Stimulated activated memory B cell treated with anti-CD40 and anti-IgM and Interleukin-4, amounts not matched to agents 10 μg/mL and 1 μg/mL and 100 μg/mL, for 72 hours (primary cell): ENCODE data around the gene AGFG1.
"Not testable (repeated sequence)": the region's sequence is repeated elsewhere in the genome, so short reads cannot be mapped to it uniquely, and the experiment has no call there.

ENCODE experiments used
- ATAC-seq: fragments of 150-1000 bp; cut with Tn5 transposase; 2 replicates; pipeline ENCODE4 v1.10.0; 2021
- H3K27ac Mint-ChIP-seq: one replicate; pipeline ENCODE4 v1.8.0; 2022; ENCODE audit warnings: mild to moderate bottlenecking, mixed read lengths
- H3K27me3 Mint-ChIP-seq: one replicate; pipeline ENCODE4 v1.8.0; 2022; ENCODE audit warnings: mixed read lengths
- H3K36me3 Mint-ChIP-seq: one replicate; pipeline ENCODE4 v1.8.0; 2022; ENCODE audit warnings: mixed read lengths
- H3K4me1 Mint-ChIP-seq: one replicate; pipeline ENCODE4 v1.8.0; 2022; ENCODE audit warnings: mixed read lengths
- H3K4me3 Mint-ChIP-seq: one replicate; pipeline ENCODE4 v1.8.0; 2022; ENCODE audit warnings: mild to moderate bottlenecking, moderate library complexity, mixed read lengths
- H3K9me3 Mint-ChIP-seq: one replicate; pipeline ENCODE4 v1.8.0; 2022; ENCODE audit warnings: mixed read lengths

AGFG1 gene

DNA sequence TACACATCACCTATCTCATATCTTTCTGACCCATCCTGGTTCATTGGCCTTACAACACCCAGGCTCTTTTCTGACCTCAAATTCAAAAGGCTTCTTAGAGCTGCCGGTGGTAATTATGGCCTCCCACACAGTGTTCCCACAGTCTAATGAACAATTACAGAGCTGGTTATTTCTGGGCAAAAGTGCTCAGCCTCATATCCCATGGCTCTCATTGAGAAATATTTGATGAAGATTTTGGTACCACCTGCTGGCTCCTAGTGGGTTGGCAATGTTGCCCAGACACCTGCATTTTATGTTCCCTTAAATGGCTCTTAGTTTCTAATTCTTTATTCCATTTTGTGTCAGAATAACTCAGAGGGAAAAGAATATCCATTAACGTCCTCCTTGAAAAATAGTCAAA lies 106.7 kb downstream of the AGFG1 start:
- no peak overlapping the region for H3K4me3 Mint-ChIP-seq
- peaks cover 17% of the 10 kb centered on the region for H3K36me3 Mint-ChIP-seq
- H3K9me3 Mint-ChIP-seq, result peaks cover 12% of the 10 kb centered on the region
- H3K27ac Mint-ChIP-seq, result no peak overlapping the region
- ATAC-seq, result no peak
- no peaks in the 10 kb centered on the region for H3K4me1 Mint-ChIP-seq
- H3K27me3 Mint-ChIP-seq, result peaks cover 37% of the 10 kb centered on the region

DNA sequence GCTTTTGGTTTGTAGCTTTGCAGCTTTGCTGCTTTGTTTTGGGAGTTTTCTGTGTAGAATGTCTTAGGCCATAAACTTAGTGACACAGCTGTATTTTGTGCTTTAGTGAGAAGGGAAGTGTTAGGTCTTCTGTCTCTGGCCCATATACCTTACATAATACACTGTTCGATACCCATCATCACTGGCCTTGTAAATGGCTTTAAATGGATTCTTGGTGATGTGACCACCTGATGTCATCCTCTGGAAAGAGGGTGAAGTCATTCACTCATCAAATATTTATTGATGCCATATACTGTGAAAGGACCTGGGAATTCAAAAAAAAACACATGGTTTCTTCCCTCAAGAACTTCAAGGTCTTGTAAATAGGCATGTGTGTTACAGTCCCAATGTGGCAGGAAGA lies 107.8 kb downstream of the AGFG1 start:
- Mint-ChIP-seq H3K4me3 (no peak overlapping the region), H3K27me3 (peaks cover 48% of the 10 kb centered on the region), H3K36me3 (peaks cover 17% of the 10 kb centered on the region), H3K4me1 (no peaks in the 10 kb centered on the region), H3K9me3 (peaks cover 18% of the 10 kb centered on the region), H3K27ac (no peak overlapping the region)
- no peak for ATAC-seq

DNA sequence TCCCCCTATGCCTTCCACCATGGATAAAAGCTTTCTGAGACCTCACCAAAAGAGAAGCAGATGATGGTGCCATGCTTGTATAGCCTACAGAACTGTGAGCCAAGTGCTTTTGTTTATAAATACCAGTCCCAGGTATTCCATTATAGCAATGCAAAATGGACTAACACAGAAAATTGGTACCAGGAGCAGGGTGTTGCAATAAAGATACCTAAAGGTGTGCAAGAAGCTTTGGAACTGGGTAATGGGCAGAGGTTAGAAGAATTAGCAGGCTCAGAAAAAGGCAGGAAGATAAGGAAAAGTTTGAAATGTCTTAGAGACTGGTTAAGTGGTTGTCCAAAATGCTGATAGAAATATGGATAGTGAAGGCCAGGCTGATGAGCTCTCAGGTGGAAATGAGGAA lies 110.4 kb downstream of the AGFG1 start:
- H3K27ac Mint-ChIP-seq, result no peak overlapping the region

DNA sequence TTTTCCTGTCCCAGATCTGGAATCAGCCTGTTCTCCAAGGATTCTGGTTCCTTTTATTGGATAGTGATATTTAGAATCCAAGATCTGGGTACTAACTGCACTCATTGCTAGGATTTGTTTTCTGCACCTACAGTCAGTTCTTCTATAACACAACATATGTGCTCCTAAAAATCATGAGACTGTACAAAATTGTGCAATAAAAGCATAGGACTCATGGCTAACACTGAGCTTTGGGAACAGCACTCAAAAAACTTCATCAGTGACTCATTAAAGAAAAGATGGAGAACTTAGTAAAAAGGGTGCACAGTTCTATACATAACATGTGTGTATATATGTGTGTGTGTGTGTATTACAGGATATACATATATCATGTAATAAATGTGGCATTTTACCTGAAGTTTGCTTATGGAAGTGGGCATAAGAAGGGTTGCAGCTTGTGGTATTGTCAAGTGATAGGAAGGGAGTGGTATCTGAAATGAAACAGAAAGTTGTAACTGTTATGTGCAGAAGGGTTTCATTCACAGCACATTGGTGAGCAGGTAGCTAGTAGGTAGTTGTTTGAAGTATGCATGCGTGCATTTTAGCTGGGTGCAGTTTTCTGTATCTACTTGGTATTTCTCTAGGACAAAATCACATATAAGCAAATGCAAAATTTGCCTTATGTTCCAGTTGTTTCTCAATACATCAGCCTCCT lies 120.9 kb downstream of the AGFG1 start:
- H3K9me3 Mint-ChIP-seq, result peaks cover 3% of the 10 kb centered on the region
- no peak overlapping the region for H3K4me3 Mint-ChIP-seq
- no peaks in the 10 kb centered on the region for H3K36me3 Mint-ChIP-seq
- no peak overlapping the region for H3K27ac Mint-ChIP-seq
- ATAC-seq, result no peak
- peaks cover 63% of the 10 kb centered on the region for H3K27me3 Mint-ChIP-seq
- no peaks in the 10 kb centered on the region for H3K4me1 Mint-ChIP-seq

More for the DNA sequence above, 110.4 kb downstream of the AGFG1 start:
- no peaks in the 10 kb centered on the region for H3K4me1 Mint-ChIP-seq
- peaks cover 17% of the 10 kb centered on the region for H3K36me3 Mint-ChIP-seq
- H3K9me3 Mint-ChIP-seq, result peaks cover 18% of the 10 kb centered on the region
- no peak for ATAC-seq
- H3K4me3 Mint-ChIP-seq, result no peak overlapping the region
- H3K27me3 Mint-ChIP-seq, result peaks cover 41% of the 10 kb centered on the region

DNA sequence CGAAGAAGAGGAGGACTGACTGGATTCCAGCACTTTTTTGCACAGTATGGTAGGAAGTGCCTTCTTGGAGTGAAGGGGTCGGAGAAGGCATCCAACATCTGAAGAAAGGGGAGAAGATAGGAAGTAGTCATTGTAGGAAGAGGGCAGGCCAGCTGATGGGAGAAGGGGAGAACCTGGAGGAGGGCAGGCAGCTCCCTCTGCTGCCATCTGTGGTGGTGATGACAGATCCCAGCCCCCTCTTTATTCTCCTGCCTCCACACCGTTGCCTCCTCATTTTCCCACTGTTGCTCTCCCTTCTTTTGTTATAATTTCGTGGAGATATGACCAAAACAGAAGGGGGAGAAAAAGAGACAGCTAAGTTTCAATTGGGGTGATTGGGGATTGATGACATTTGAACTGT lies 123.8 kb downstream of the AGFG1 start:
- no peak for ATAC-seq
- Mint-ChIP-seq H3K36me3 (no peaks in the 10 kb centered on the region), H3K27ac (no peak overlapping the region), H3K4me3 (no peak overlapping the region), H3K9me3 (no peaks in the 10 kb centered on the region), H3K27me3 (peaks cover 65% of the 10 kb centered on the region), H3K4me1 (no peaks in the 10 kb centered on the region)

DNA sequence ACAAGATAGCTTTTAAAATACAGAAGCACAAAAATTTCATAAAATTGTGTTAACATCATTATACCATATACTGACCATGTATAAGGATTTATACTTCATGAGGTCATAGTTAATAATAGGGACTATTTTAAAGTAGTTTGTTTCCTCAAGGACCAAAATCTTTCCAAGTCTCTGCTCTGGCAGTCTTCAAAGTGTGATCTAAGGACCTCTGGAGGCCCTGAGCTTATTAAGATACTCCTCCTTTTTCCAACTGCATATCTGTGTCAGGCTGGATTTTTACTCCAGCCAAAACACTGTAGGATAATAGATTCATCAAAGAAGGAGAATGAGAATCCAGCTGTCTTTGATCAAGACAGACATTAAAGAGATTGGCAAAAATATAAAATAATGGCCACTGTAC lies 125.1 kb downstream of the AGFG1 start:
- no peaks in the 10 kb centered on the region for H3K9me3 Mint-ChIP-seq
- H3K4me3 Mint-ChIP-seq, result no peak overlapping the region
- no peak for ATAC-seq
- peaks cover 66% of the 10 kb centered on the region for H3K27me3 Mint-ChIP-seq
- H3K36me3 Mint-ChIP-seq, result no peaks in the 10 kb centered on the region
- H3K27ac Mint-ChIP-seq, result no peak overlapping the region
- H3K4me1 Mint-ChIP-seq, result no peaks in the 10 kb centered on the region

DNA sequence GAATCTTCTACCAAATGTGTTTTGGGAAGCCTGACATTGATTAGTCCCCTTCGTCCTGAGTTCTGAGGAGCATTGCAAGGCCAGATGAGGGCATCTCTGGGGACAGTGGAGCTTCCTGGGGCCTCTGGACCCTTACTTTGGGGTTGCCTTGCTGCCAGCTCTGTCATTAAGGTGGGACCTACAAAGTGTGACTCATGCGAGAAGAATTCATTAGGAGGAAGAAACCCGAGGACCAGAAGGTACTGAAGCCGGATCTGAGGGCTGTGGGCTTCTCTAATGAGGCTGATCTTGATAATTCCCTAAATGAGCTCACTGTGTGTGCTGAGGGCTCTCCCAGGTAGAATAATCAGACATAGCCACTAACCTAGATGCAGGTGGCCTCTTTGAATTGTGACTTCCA lies 126.0 kb downstream of the AGFG1 start:
- H3K36me3 Mint-ChIP-seq, result no peaks in the 10 kb centered on the region

DNA sequence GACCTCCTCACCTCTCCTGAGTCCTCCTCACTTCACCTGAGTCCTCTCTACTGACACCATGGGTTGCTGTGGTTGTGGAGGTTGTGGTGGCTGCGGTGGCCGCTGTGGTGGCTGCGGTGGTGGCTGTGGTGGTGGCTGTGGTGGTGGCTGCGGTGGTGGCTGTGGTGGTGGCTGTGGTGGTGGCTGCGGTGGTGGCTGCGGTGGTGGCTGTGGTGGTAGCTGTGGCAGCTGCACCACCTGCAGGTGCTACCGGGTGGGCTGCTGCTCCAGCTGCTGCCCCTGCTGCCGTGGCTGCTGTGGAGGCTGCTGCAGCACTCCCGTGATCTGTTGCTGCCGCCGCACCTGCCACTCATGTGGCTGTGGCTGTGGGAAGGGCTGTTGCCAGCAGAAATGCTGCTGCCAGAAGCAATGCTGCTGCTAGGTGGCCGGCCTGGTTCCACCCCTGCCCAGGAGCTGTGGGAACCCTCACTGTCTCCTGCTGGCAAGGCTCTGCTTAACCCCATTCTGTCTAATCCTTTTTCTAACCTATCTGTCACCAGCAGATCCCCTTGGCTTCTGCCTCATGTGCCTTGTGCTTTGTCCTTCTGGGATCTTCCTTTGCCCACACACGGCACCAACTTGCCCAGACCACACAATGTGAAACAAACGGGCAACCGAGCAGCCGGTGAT lies 127.0 kb downstream of the AGFG1 start, which contains the start of gene SCYGR2:
Gene SCYGR2 (plus strand): TSS at position 59 of the 669 bp plus-strand sequence. CDS start 0 bp downstream, at position 59.
- H3K4me3 Mint-ChIP-seq, H3K9me3 Mint-ChIP-seq, H3K36me3 Mint-ChIP-seq, H3K27ac Mint-ChIP-seq, H3K4me1 Mint-ChIP-seq, ATAC-seq: not testable (repeated sequence)
- H3K27me3 Mint-ChIP-seq, result peaks cover 68% of the 10 kb centered on the region

More for the DNA sequence above, 126.0 kb downstream of the AGFG1 start:
- ATAC-seq, result no peak
- Mint-ChIP-seq H3K4me3 (no peak overlapping the region), H3K4me1 (no peaks in the 10 kb centered on the region), H3K27ac (no peak overlapping the region), H3K9me3 (no peaks in the 10 kb centered on the region), H3K27me3 (peaks cover 69% of the 10 kb centered on the region)

DNA sequence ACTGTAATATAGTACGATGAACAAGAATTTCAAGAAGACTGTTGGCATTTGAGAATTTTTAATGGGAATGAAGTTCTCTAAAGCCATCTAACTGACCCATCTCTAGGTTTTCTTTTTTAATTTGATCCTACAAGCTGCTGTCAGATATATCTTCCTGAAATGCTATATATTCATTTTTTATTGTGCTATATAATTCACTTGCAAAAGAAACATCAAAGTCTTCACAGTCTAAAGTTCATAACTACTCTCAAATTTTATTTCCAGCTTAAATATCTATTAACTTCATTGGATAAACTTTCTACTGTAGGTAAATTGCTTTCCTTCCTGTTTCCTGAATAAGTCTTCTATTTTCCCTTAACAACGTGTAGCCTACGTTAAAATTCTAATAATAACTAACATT lies 130.4 kb downstream of the AGFG1 start:
- Mint-ChIP-seq H3K27ac (no peak overlapping the region), H3K9me3 (no peaks in the 10 kb centered on the region), H3K36me3 (no peaks in the 10 kb centered on the region), H3K4me1 (no peaks in the 10 kb centered on the region), H3K27me3 (peaks cover 59% of the 10 kb centered on the region), H3K4me3 (no peak overlapping the region)
- ATAC-seq, result no peak

DNA sequence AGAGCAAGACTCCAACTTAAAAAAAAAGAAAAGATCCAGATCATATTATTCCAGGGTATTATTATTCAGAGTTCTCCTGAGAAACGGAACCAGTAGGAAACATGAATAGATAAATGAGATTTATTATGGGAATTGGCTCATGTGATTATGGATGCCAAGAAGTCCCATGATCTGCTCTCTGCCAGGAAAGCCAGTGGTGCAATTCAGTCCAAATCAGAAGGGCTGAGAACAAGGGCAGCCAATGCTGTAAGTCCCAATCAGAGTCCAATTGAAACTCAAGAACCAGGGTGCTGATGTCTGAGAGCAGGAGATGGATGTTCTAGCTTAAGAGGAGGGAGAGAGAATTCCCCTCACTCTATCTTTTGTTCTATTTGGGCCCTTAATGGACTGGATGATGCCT lies 134.5 kb downstream of the AGFG1 start:
- no peaks in the 10 kb centered on the region for H3K9me3 Mint-ChIP-seq
- H3K36me3 Mint-ChIP-seq, result no peaks in the 10 kb centered on the region
- no peak overlapping the region for H3K4me3 Mint-ChIP-seq
- H3K27me3 Mint-ChIP-seq, result peaks cover 43% of the 10 kb centered on the region
- peaks cover 20% of the 10 kb centered on the region for H3K4me1 Mint-ChIP-seq
- no peak for ATAC-seq
- H3K27ac Mint-ChIP-seq, result no peak overlapping the region

DNA sequence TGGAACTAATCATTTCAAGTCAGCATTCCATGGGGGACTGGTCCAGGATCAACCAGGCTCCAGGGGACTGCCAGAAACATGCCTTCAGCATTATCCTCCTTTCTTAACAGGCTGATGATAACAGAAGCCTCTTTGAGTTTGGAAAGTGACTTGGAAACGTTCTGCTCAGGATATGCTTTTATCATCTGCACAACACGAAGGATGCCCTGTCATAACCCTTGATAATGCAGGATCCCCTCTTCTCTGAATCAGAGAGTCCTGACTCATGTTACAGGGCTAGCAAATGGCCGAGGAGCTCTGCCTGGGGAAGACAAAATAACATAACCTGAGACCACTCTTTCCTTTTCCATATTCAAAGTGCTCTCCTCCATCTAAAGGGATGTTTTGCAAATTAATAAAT lies 136.0 kb downstream of the AGFG1 start:
- Mint-ChIP-seq H3K27ac (no peak overlapping the region), H3K36me3 (no peaks in the 10 kb centered on the region), H3K27me3 (peaks cover 43% of the 10 kb centered on the region), H3K4me3 (no peak overlapping the region), H3K4me1 (peaks cover 20% of the 10 kb centered on the region), H3K9me3 (no peaks in the 10 kb centered on the region)
- no peak for ATAC-seq

DNA sequence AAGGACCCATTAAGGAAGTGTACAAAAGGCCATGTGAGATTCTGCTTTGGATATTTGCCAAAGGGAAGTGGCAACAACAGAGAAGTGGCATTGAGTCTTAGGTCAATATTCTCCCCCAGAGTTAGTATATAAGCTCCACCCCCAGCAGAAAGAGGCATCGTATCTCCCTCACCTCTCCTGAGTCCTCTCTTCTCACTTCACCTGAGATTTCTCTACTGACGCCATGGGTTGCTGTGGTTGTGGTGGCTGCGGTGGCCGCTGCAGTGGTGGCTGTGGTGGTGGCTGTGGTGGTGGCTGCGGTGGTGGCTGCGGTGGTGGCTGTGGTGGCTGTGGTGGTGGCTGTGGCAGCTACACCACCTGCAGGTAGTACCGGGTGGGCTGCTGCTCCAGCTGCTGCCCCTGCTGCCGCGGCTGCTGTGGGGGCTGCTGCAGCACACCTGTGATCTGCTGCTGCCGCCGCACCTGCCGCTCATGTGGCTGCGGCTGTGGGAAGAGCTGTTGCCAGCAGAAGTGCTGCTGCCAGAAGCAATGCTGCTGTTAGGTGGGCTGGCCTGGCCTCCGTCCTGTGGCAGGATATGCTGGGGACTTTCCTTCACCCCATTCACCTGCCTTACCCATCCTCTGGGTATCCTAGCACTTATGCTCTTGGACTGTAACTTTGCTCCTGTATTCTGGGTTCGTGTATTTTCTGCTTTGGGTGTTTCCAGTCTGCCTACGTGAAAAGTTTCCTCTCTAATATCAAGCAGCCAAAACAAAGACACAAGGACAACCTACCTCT lies 136.8 kb downstream of the AGFG1 start:
- no peak overlapping the region for H3K27ac Mint-ChIP-seq
- peaks cover 20% of the 10 kb centered on the region for H3K4me1 Mint-ChIP-seq
- H3K36me3 Mint-ChIP-seq, result no peaks in the 10 kb centered on the region
- ATAC-seq, result peak; percentile 90
- H3K4me3 Mint-ChIP-seq, result no peak overlapping the region
- peaks cover 39% of the 10 kb centered on the region for H3K27me3 Mint-ChIP-seq
- H3K9me3 Mint-ChIP-seq, result no peaks in the 10 kb centered on the region

DNA sequence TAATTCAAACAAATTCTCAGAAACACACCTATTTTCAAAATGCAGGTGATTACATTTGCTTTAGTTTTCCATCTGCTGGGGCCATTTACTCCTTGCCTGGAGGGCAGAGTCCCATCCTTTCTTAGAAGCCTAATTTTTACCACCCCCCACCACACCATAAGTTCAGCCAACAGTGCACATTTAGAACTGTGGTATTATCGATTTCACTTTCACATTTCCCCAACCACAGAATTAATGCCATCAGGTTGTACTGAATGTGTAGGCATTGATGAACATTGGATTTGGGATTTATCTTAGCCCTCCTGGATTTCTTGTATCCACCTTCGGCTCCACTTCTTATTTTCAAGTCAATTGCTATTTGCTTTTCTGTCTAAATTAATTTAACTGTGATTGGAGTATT lies 138.2 kb downstream of the AGFG1 start:
- Mint-ChIP-seq H3K4me1 (peaks cover 20% of the 10 kb centered on the region), H3K9me3 (no peaks in the 10 kb centered on the region), H3K36me3 (no peaks in the 10 kb centered on the region), H3K4me3 (no peak overlapping the region), H3K27ac (no peak overlapping the region), H3K27me3 (peaks cover 27% of the 10 kb centered on the region)
- no peak for ATAC-seq
